Measurements from ENCODE around the gene MYPOP.

GRCh38 chr19:45862564-45863334, 39.7 kb downstream of the MYPOP start, which contains the start of gene SYMPK:
- TF ChIP-seq CHD2 (IDR thresholded peaks at IDR 0.05; ENCODE audit: borderline replicate concordance, low read depth, low read length) (peak; percentile 87), ESRRA (IDR thresholded peaks at IDR 0.05; ENCODE audit: low read length) (0 out of 2 replicates have a peak, but pooled peaks have one; percentile 77), BACH1 (IDR thresholded peaks at IDR 0.05; ENCODE audit: borderline replicate concordance) (no peak), ZNF384 (IDR thresholded peaks at IDR 0.05; ENCODE audit: borderline replicate concordance, low read depth, low read length) (no peak), PAX5 (IDR thresholded peaks at IDR 0.05; ENCODE audit: borderline replicate concordance, low read depth, low read length) (0 out of 2 replicates have a peak, but pooled peaks have one; percentile 5), NR2C2 (IDR thresholded peaks at IDR 0.05; ENCODE audit: borderline replicate concordance, control insufficient read depth, insufficient read length, low read depth) (no peak), STAT3 (IDR thresholded peaks at IDR 0.05; ENCODE audit: low read depth, low read length) (no peak), EZH2 (IDR thresholded peaks at IDR 0.05; ENCODE audit: borderline replicate concordance, control insufficient read depth, low read depth, low read length) (no peak)
- TF ChIP-seq, protein P1, sequence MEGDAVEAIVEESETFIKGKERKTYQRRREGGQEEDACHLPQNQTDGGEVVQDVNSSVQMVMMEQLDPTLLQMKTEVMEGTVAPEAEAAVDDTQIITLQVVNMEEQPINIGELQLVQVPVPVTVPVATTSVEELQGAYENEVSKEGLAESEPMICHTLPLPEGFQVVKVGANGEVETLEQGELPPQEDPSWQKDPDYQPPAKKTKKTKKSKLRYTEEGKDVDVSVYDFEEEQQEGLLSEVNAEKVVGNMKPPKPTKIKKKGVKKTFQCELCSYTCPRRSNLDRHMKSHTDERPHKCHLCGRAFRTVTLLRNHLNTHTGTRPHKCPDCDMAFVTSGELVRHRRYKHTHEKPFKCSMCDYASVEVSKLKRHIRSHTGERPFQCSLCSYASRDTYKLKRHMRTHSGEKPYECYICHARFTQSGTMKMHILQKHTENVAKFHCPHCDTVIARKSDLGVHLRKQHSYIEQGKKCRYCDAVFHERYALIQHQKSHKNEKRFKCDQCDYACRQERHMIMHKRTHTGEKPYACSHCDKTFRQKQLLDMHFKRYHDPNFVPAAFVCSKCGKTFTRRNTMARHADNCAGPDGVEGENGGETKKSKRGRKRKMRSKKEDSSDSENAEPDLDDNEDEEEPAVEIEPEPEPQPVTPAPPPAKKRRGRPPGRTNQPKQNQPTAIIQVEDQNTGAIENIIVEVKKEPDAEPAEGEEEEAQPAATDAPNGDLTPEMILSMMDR (IDR thresholded peaks at IDR 0.05 in 2 of 3, conservative IDR thresholded peaks at IDR 0.05 in 1 of 3; ENCODE audit: control insufficient read depth in 2 of 3, extremely low read depth in 1 of 3, insufficient read depth in 1 of 3, low read depth in 3 of 3, low read length in 3 of 3), result no peak
- TF ChIP-seq, protein P2, sequence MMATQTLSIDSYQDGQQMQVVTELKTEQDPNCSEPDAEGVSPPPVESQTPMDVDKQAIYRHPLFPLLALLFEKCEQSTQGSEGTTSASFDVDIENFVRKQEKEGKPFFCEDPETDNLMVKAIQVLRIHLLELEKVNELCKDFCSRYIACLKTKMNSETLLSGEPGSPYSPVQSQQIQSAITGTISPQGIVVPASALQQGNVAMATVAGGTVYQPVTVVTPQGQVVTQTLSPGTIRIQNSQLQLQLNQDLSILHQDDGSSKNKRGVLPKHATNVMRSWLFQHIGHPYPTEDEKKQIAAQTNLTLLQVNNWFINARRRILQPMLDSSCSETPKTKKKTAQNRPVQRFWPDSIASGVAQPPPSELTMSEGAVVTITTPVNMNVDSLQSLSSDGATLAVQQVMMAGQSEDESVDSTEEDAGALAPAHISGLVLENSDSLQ (IDR thresholded peaks at IDR 0.05), result peak; percentile 54

All from GM12878 (cell line).